Neural progenitor cell (in vitro differentiated cells): ENCODE data around the gene GPX5. TPM values are rescaled to one million over a fixed set of nuclear protein-coding genes. Genes with fewer than 3 reads are reported as not detected.
A peak's percentile ranks its signal among the peaks of the same experiment; 100 is the strongest.

Experiments
- DNase-seq: peaks from one replicate; pipeline ENCODE4 v3.0.0-alpha.2; 2016; ENCODE audit warnings: low spot score
- H2AFZ ChIP-seq: fragments of 200-600 bp; sonication (generic); replicated peaks from 2 replicates; pipeline ENCODE4 v1.6.1; 2016; ENCODE audit warnings: antibody characterized with exemption
- H3F3A ChIP-seq: fragments of 200-600 bp; sonication (generic); 2 replicates; pipeline ENCODE4 v1.6.1; 2016; ENCODE audit warnings: antibody characterized with exemption, low read depth
- H3K27ac ChIP-seq: fragments of 200-600 bp; sonication (generic); 2 replicates; pipeline ENCODE4 v1.5.1; 2016; ENCODE audit warnings: mild to moderate bottlenecking
- H3K27me3 ChIP-seq: fragments of 200-600 bp; sonication (generic); 2 replicates; pipeline ENCODE4 v1.6.1; 2016; ENCODE audit warnings: mild to moderate bottlenecking, moderate library complexity
- H3K36me3 ChIP-seq: fragments of 200-600 bp; sonication (generic); 2 replicates; pipeline ENCODE4 v1.5.1; 2016
- H3K4me1 ChIP-seq: fragments of 200-600 bp; sonication (generic); 2 replicates; pipeline ENCODE4 v1.6.1; 2016; ENCODE audit warnings: mixed run types
- H3K4me2 ChIP-seq: fragments of 200-600 bp; sonication (generic); 2 replicates; pipeline ENCODE4 v1.6.1; 2016
- H3K4me3 ChIP-seq: fragments of 200-600 bp; sonication (generic); 2 replicates; pipeline ENCODE4 v1.5.1; 2016
- H3K79me2 ChIP-seq: fragments of 200-600 bp; sonication (generic); 2 replicates; pipeline ENCODE4 v1.6.1; 2016; ENCODE audit warnings: low read depth
- H3K9ac ChIP-seq: fragments of 200-600 bp; sonication (generic); 2 replicates; pipeline ENCODE4 v1.6.1; 2016
- H3K9me3 ChIP-seq: fragments of 200-600 bp; sonication (generic); 2 replicates; pipeline ENCODE4 v1.5.1; 2016; ENCODE audit warnings: low read depth
- H4K20me1 ChIP-seq: fragments of 200-600 bp; sonication (generic); 2 replicates; pipeline ENCODE4 v1.6.1; 2016; ENCODE audit warnings: low read depth
- H3K27ac Mint-ChIP-seq: 3 replicates; pipeline ENCODE4 v1.8.0; 2021; ENCODE audit warnings: mixed read lengths
- H3K27me3 Mint-ChIP-seq: 2 replicates; pipeline ENCODE4 v1.8.0; 2022; ENCODE audit warnings: low read depth, mild to moderate bottlenecking, inconsistent platforms, moderate library complexity, mixed read lengths; ENCODE audit not compliant: insufficient read depth
- H3K36me3 Mint-ChIP-seq: 3 replicates; pipeline ENCODE4 v1.8.0; 2021; ENCODE audit warnings: mixed read lengths
- H3K4me1 Mint-ChIP-seq: 3 replicates; pipeline ENCODE4 v1.8.0; 2021; ENCODE audit warnings: mixed read lengths
- H3K4me3 Mint-ChIP-seq: 3 replicates; pipeline ENCODE4 v1.8.0; 2021; ENCODE audit warnings: mild to moderate bottlenecking, moderate library complexity, mixed read lengths
- H3K9me3 Mint-ChIP-seq: 3 replicates; pipeline ENCODE4 v1.8.0; 2020; ENCODE audit warnings: mixed read lengths
- CTCF ChIP-seq: fragments of 200-600 bp; sonication (generic); IDR thresholded peaks from 2 replicates; pipeline ENCODE4 v1.5.1; 2017; ENCODE audit warnings: antibody characterized with exemption, mild to moderate bottlenecking
- EZH2 ChIP-seq: fragments of 200-600 bp; sonication (generic); IDR thresholded peaks from 2 replicates; pipeline ENCODE4 v1.6.1; 2017; ENCODE audit warnings: antibody characterized with exemption, mild to moderate bottlenecking, moderate library complexity
- EZH2phosphoT487 ChIP-seq: fragments of 200-600 bp; sonication (generic); IDR thresholded peaks from 2 replicates; pipeline ENCODE4 v1.6.1; 2017; ENCODE audit warnings: antibody characterized with exemption
- total RNA-seq: library from RNA; depleted of rRNA; stranded (reverse); fragments of >200 nt; gene quantifications from 2 replicates; pipeline ENCODE4 v1.2.3, GENCODE V29; 2015; ENCODE audit warnings: low replicate concordance

GPX5 gene
- total RNA-seq, 1 donor from 2014 or later, result not detected

GRCh38 chr6:28496099-28496779 is 29.4 kb upstream of the GPX5 start:
- DNase-seq, result no peak
- TF ChIP-seq CTCF (peak; percentile 27), EZH2phosphoT487 (no peak)

DNA sequence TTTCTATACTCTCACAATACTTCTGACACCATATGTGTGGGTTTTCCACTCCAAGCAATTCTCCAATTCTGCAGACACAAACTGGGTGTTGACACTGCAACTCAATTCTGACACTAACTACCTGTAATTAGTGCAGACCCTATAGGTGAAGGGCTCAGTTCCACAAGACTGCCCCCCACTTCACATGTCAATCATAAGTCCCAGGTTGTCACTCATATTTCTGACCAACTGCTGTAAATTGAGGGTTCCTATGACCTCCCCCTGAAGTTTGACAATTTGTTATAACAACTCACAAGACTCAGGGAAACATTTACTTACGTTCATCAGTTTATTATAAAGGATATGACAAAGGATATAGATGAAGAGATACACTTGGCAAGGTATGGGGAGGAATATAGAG is 28.4 kb upstream of the GPX5 start:
- Histone ChIP-seq H3K27ac (no peak overlapping the region), H3K4me1 (peaks cover 4% of the 10 kb centered on the region), H3K4me2 (no peak overlapping the region), H3K9me3 (peaks cover 3% of the 10 kb centered on the region), H2AFZ (no peak overlapping the region), H4K20me1 (no peaks in the 10 kb centered on the region), H3K27me3 (no peaks in the 10 kb centered on the region), H3K4me3 (no peak overlapping the region), H3K9ac (no peak overlapping the region), H3F3A (no peaks in the 10 kb centered on the region), H3K79me2 (no peaks in the 10 kb centered on the region), H3K36me3 (no peaks in the 10 kb centered on the region)
- H3K4me1 Mint-ChIP-seq, result peaks cover 22% of the 10 kb centered on the region
- DNase-seq, result no peak
- no peaks in the 10 kb centered on the region for H3K36me3 Mint-ChIP-seq
- H3K4me3 Mint-ChIP-seq, result no peak overlapping the region
- peaks cover 2% of the 10 kb centered on the region for H3K9me3 Mint-ChIP-seq
- peak overlapping the region; percentile 12 for H3K27ac Mint-ChIP-seq
- no peak for TF ChIP-seq EZH2phosphoT487
- no peak for TF ChIP-seq EZH2
- TF ChIP-seq CTCF, result no peak
- H3K27me3 Mint-ChIP-seq, result no peaks in the 10 kb centered on the region

More at GRCh38 chr6:28496099-28496779, 29.4 kb upstream of the GPX5 start:
- Histone ChIP-seq H4K20me1 (no peaks in the 10 kb centered on the region), H3K4me1 (peaks cover 4% of the 10 kb centered on the region), H3K9ac (no peak overlapping the region), H3K27me3 (no peaks in the 10 kb centered on the region), H3K36me3 (no peaks in the 10 kb centered on the region), H3K79me2 (no peaks in the 10 kb centered on the region), H3K9me3 (peaks cover 3% of the 10 kb centered on the region), H2AFZ (no peak overlapping the region), H3K4me3 (no peak overlapping the region), H3K4me2 (no peak overlapping the region), H3K27ac (no peak overlapping the region), H3F3A (no peaks in the 10 kb centered on the region)
- H3K36me3 Mint-ChIP-seq, result no peaks in the 10 kb centered on the region
- H3K9me3 Mint-ChIP-seq, result peaks cover 2% of the 10 kb centered on the region
- H3K4me3 Mint-ChIP-seq, result no peak overlapping the region
- peaks cover 31% of the 10 kb centered on the region for H3K4me1 Mint-ChIP-seq
- no peaks in the 10 kb centered on the region for H3K27me3 Mint-ChIP-seq
- no peak overlapping the region for H3K27ac Mint-ChIP-seq

DNA sequence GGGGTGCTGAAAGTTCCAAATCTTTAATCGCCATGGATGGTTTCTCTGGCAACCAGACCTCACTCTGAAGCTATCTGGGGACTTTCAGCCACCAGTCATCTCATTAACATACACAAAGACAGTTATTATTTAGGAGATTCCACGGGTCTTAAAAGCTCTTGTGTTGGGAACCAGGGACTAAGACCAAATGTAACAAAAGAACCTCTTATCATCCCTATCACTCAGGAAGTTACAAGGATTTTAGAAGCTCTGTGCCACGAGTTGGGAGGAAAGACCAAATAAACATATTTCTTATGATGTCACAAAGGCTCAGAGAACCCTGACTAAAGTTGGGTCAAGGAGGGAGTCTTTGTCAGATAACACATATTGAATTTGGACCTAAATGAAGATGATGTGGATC is 27.8 kb upstream of the GPX5 start:
- no peak for DNase-seq
- H3K9me3 Mint-ChIP-seq, result peaks cover 4% of the 10 kb centered on the region
- no peaks in the 10 kb centered on the region for H4K20me1 ChIP-seq
- H3K9me3 ChIP-seq, result peaks cover 3% of the 10 kb centered on the region
- H3K27ac ChIP-seq, result no peak overlapping the region
- no peak overlapping the region for H3K4me2 ChIP-seq
- no peak overlapping the region for H2AFZ ChIP-seq
- no peaks in the 10 kb centered on the region for H3K27me3 ChIP-seq
- no peak overlapping the region for H3K4me3 ChIP-seq
- H3K4me3 Mint-ChIP-seq, result peak overlapping the region; percentile 31
- H3K4me1 Mint-ChIP-seq, result peaks cover 21% of the 10 kb centered on the region
- H3K36me3 ChIP-seq, result no peaks in the 10 kb centered on the region
- no peaks in the 10 kb centered on the region for H3K79me2 ChIP-seq
- H3K9ac ChIP-seq, result no peak overlapping the region
- H3F3A ChIP-seq, result no peaks in the 10 kb centered on the region
- TF ChIP-seq EZH2 (no peak), CTCF (no peak), EZH2phosphoT487 (no peak)
- H3K36me3 Mint-ChIP-seq, result no peaks in the 10 kb centered on the region
- no peaks in the 10 kb centered on the region for H3K27me3 Mint-ChIP-seq
- H3K27ac Mint-ChIP-seq, result peak overlapping the region; percentile 2
- peaks cover 4% of the 10 kb centered on the region for H3K4me1 ChIP-seq
